ENCODE data around the gene AP4M1.

Gene AP4M1

GRCh38 chr7:100148559-100149328 is 47.3 kb downstream of the AP4M1 start, which contains the start of gene LAMTOR4 (continued):
- peak; percentile 42 for TF ChIP-seq ZBTB26 (tag by site-specific recombination; optimal IDR thresholded peaks at IDR 0.05)
- peak; percentile 48 for TF ChIP-seq ZXDB (tag by site-specific recombination; IDR thresholded peaks at IDR 0.05)
- TF ChIP-seq KLF7 (tag by site-specific recombination; IDR thresholded peaks at IDR 0.05; ENCODE audit: borderline replicate concordance) = peak; percentile 30; the same call in 1 of the 2 replicates
- no peak for TF ChIP-seq ZNF280C (tag by site-specific recombination; IDR thresholded peaks at IDR 0.05)
- no peak for TF ChIP-seq ZNF23 (tag by site-specific recombination; IDR thresholded peaks at IDR 0.05; ENCODE audit: borderline replicate concordance)
- peak; percentile 63 for TF ChIP-seq ZNF366 (tag by site-specific recombination; conservative IDR thresholded peaks at IDR 0.05)
- TF ChIP-seq ZBTB8A (tag by site-specific recombination; IDR thresholded peaks at IDR 0.05) = peak; percentile 16; the same call in 1 of the 2 replicates
- peak; percentile 91 for TF ChIP-seq SP3 (tag by site-specific recombination; IDR thresholded peaks at IDR 0.05)
- peak; percentile 79; the same call in 1 of the 2 replicates for TF ChIP-seq ZNF391 (tag by site-specific recombination; IDR thresholded peaks at IDR 0.05; ENCODE audit: borderline replicate concordance, low read depth)
- TF ChIP-seq ZNF518A (tag by site-specific recombination; conservative IDR thresholded peaks at IDR 0.05; ENCODE audit: low read depth) = 0 out of 2 replicates have a peak, but pooled peaks have one; percentile 11
- TF ChIP-seq ZNF843 (tag by site-specific recombination; IDR thresholded peaks at IDR 0.05) = peak; percentile 7; the same call in 1 of the 2 replicates
- TF ChIP-seq ZBTB11 (tag by site-specific recombination; conservative IDR thresholded peaks at IDR 0.05; ENCODE audit: low read depth) = peak; percentile 79
- TF ChIP-seq GLIS1 (tag by site-specific recombination; IDR thresholded peaks at IDR 0.05) = peak; percentile 75
- TF ChIP-seq ZNF398 (tag by site-specific recombination; IDR thresholded peaks at IDR 0.05) = peak; percentile 80
